Right atrium auricular region (tissue), 2 donors: ENCODE measurements around the gene CAMK1D. TPM values are rescaled to one million over a fixed set of nuclear protein-coding genes. Genes with fewer than 3 reads are reported as not detected.

Experiments
- DNase-seq: peaks from one replicate; pipeline ENCODE4 v3.0.0-alpha.2; 2019; ENCODE audit warnings: low spot score
- H3K27ac ChIP-seq, 2 donors: fragments of 200-600 bp; sonication (generic); 1 replicate in 1 of 2; 2 replicates in 1 of 2; pipeline ENCODE4 v1.5.1; 2016 to 2019
- H3K27me3 ChIP-seq, 2 donors: fragments of 200-600 bp; sonication (generic); one replicate each; pipeline versions ENCODE4 v1.5.1 to v1.6.0; 2017 to 2019
- H3K36me3 ChIP-seq: fragments of 200-600 bp; sonication (generic); one replicate; pipeline ENCODE4 v1.5.1; 2016
- H3K4me1 ChIP-seq, 2 donors: fragments of 200-600 bp; sonication (generic); one replicate each; pipeline versions ENCODE4 v1.5.1 to v1.6.0; 2017 to 2019
- H3K4me3 ChIP-seq, 2 donors: fragments of 200-600 bp; sonication (generic); 1 replicate in 1 of 2; 2 replicates in 1 of 2; pipeline ENCODE4 v1.5.1; 2017 to 2019; ENCODE audit warnings: mild to moderate bottlenecking in 1 of 2, moderate library complexity in 1 of 2
- H3K9me3 ChIP-seq, 2 donors: fragments of 200-600 bp; sonication (generic); one replicate each; pipeline ENCODE4 v1.5.1; 2019
- CTCF ChIP-seq, 2 donors: fragments of 200-600 bp; sonication (generic); IDR thresholded peaks; one replicate each; pipeline ENCODE4 v1.5.1; 2019; ENCODE audit warnings: antibody characterized with exemption in 2 of 2
- total RNA-seq, 2 donors: library from RNA; depleted of rRNA; stranded (reverse); fragments of >200 nt; gene quantifications; one replicate each; pipeline ENCODE4 v1.1.0, GENCODE V29; 2016

The CAMK1D gene
- total RNA-seq, 2 donors from 2014 or later = 24.5 to 27.2 TPM

- Histone ChIP-seq H3K4me3 (no peak overlapping the region), H3K27ac (no peak overlapping the region), H3K36me3 (no peaks in the 10 kb centered on the region), H3K27me3 (no peaks in the 10 kb centered on the region), H3K9me3 (no peaks in the 10 kb centered on the region), H3K4me1 (peaks cover 0 to 17% of the 10 kb centered on the region in 2 donors)
- no peak for DNase-seq
- peak; percentile 47 to 82 for TF ChIP-seq CTCF (IDR thresholded peaks at IDR 0.05)
Measured at GRCh38 chr10:12782537-12782936, 433.2 kb downstream of the CAMK1D start.

GRCh38 chr10:12783293-12783692, 433.9 kb downstream of the CAMK1D start:
- Histone ChIP-seq H3K4me1 (peaks cover 0 to 10% of the 10 kb centered on the region in 2 donors), H3K27me3 (no peaks in the 10 kb centered on the region), H3K27ac (no peak overlapping the region), H3K9me3 (no peaks in the 10 kb centered on the region), H3K36me3 (no peaks in the 10 kb centered on the region), H3K4me3 (no peak overlapping the region)
- TF ChIP-seq CTCF (IDR thresholded peaks at IDR 0.05) = no peak
- DNase-seq = no peak

GRCh38 chr10:12784646-12785045, 435.3 kb downstream of the CAMK1D start:
- no peak for DNase-seq
- no peak overlapping the region for H3K4me3 ChIP-seq
- no peak for TF ChIP-seq CTCF (IDR thresholded peaks at IDR 0.05)
- no peaks in the 10 kb centered on the region for H3K36me3 ChIP-seq
- H3K9me3 ChIP-seq = no peaks in the 10 kb centered on the region
- peaks cover 0 to 14% of the 10 kb centered on the region in 2 donors for H3K4me1 ChIP-seq
- H3K27me3 ChIP-seq = no peaks in the 10 kb centered on the region
- no peak overlapping the region for H3K27ac ChIP-seq

- Histone ChIP-seq H3K36me3 (no peaks in the 10 kb centered on the region), H3K4me3 (no peak overlapping the region), H3K27me3 (no peaks in the 10 kb centered on the region), H3K27ac (no peak overlapping the region), H3K4me1 (peaks cover 0 to 14% of the 10 kb centered on the region in 2 donors), H3K9me3 (no peaks in the 10 kb centered on the region)
- no peak for DNase-seq
- no peak for TF ChIP-seq CTCF (IDR thresholded peaks at IDR 0.05)
Measured at GRCh38 chr10:12785415-12785831, 436.1 kb downstream of the CAMK1D start.

GRCh38 chr10:12787297-12787696, 437.9 kb downstream of the CAMK1D start:
- no peak for DNase-seq
- H3K27ac ChIP-seq = no peak overlapping the region

More at GRCh38 chr10:12787297-12787696, 437.9 kb downstream of the CAMK1D start:
- Histone ChIP-seq H3K36me3 (no peaks in the 10 kb centered on the region), H3K4me3 (no peak overlapping the region), H3K9me3 (no peaks in the 10 kb centered on the region), H3K4me1 (peaks cover 0 to 9% of the 10 kb centered on the region in 2 donors), H3K27me3 (no peaks in the 10 kb centered on the region)
- TF ChIP-seq CTCF (IDR thresholded peaks at IDR 0.05) = no peak
